KMS-11 (cell line): ENCODE measurements around the gene SDF2.

Source experiments
- H2AFZ ChIP-seq: fragments of 200-600 bp; sonication (generic); 2 replicates; pipeline ENCODE4 v1.6.1; 2016; ENCODE audit warnings: antibody characterized with exemption, mixed run types, low read depth
- H3K27ac ChIP-seq: fragments of 200-600 bp; sonication (generic); 2 replicates; pipeline ENCODE4 v1.6.1; 2016; ENCODE audit warnings: mild to moderate bottlenecking, mixed run types
- H3K27me3 ChIP-seq: fragments of 200-600 bp; sonication (generic); 2 replicates; pipeline ENCODE4 v1.6.1; 2017; ENCODE audit warnings: mild to moderate bottlenecking, low read depth, mixed run types, moderate library complexity; ENCODE audit not compliant: insufficient read depth
- H3K36me3 ChIP-seq: fragments of 200-600 bp; sonication (generic); 2 replicates; pipeline ENCODE4 v1.6.1; 2017; ENCODE audit warnings: mild to moderate bottlenecking, mixed run types; ENCODE audit not compliant: insufficient read depth
- H3K4me1 ChIP-seq: fragments of 200-600 bp; sonication (generic); 2 replicates; pipeline ENCODE4 v1.6.1; 2016; ENCODE audit warnings: mild to moderate bottlenecking, low read depth, mixed run types; ENCODE audit not compliant: poor library complexity, severe bottlenecking
- H3K4me2 ChIP-seq: fragments of 200-600 bp; sonication (generic); 2 replicates; pipeline ENCODE4 v1.7.0; 2016; ENCODE audit warnings: mild to moderate bottlenecking, mixed run types
- H3K4me3 ChIP-seq: fragments of 200-600 bp; sonication (generic); IDR thresholded peaks from 2 replicates; pipeline ENCODE4 v1.6.1; 2017; ENCODE audit warnings: low read depth, low read length, mixed read lengths; ENCODE audit not compliant: insufficient read depth
- H3K79me2 ChIP-seq: fragments of 200-600 bp; sonication (generic); 2 replicates; pipeline ENCODE4 v1.6.1; 2016; ENCODE audit warnings: low read depth, mixed run types; ENCODE audit not compliant: insufficient read depth
- H3K9ac ChIP-seq: fragments of 200-600 bp; sonication (generic); 2 replicates; pipeline ENCODE4 v1.6.1; 2016; ENCODE audit warnings: mild to moderate bottlenecking, mixed run types
- H4K20me1 ChIP-seq: fragments of 200-600 bp; sonication (generic); 2 replicates; pipeline ENCODE4 v1.6.1; 2016; ENCODE audit warnings: mild to moderate bottlenecking, mixed run types; ENCODE audit not compliant: insufficient read depth
- TF ChIP-seq, protein P1 (sequence below): fragments of 200-600 bp; sonication (generic); conservative IDR thresholded peaks from 2 replicates; pipeline ENCODE4 v1.6.1; 2017; ENCODE audit warnings: low read depth, mild to moderate bottlenecking, antibody characterized with exemption, low read length, moderate library complexity, mixed read lengths

Gene SDF2

DNA sequence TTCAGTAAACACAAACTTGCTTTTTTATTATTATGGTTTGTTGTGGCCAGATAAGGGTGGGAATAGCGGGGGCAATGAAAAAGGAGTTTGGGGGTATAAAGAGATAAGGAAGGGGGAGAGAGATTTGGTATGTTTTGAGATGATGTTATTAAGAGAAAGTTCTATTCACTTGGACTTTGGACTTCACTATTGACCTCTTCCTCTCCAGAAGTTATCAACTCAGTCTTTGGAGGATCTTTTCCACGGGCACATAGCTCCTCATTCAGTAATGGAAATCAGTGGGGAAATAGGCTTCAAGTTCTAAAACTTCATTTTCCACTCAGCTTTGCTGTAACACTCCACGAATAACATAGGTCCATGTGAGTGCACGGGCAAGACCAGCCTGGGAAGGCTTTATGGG is 26.8 kb upstream of the SDF2 start:
- no peak overlapping the region for H3K27ac ChIP-seq
- H3K36me3 ChIP-seq: peaks cover 41% of the 10 kb centered on the region; the same call in 1 of the 2 replicates
- no peak overlapping the region for H2AFZ ChIP-seq
- no peak overlapping the region for H3K9ac ChIP-seq
- H3K4me3 ChIP-seq: no peak overlapping the region
- H4K20me1 ChIP-seq: no peaks in the 10 kb centered on the region
- TF ChIP-seq, protein P1, sequence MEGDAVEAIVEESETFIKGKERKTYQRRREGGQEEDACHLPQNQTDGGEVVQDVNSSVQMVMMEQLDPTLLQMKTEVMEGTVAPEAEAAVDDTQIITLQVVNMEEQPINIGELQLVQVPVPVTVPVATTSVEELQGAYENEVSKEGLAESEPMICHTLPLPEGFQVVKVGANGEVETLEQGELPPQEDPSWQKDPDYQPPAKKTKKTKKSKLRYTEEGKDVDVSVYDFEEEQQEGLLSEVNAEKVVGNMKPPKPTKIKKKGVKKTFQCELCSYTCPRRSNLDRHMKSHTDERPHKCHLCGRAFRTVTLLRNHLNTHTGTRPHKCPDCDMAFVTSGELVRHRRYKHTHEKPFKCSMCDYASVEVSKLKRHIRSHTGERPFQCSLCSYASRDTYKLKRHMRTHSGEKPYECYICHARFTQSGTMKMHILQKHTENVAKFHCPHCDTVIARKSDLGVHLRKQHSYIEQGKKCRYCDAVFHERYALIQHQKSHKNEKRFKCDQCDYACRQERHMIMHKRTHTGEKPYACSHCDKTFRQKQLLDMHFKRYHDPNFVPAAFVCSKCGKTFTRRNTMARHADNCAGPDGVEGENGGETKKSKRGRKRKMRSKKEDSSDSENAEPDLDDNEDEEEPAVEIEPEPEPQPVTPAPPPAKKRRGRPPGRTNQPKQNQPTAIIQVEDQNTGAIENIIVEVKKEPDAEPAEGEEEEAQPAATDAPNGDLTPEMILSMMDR: no peak
- no peaks in the 10 kb centered on the region for H3K79me2 ChIP-seq
- H3K4me1 ChIP-seq: no peaks in the 10 kb centered on the region
- no peak overlapping the region for H3K4me2 ChIP-seq
- no peaks in the 10 kb centered on the region for H3K27me3 ChIP-seq

DNA sequence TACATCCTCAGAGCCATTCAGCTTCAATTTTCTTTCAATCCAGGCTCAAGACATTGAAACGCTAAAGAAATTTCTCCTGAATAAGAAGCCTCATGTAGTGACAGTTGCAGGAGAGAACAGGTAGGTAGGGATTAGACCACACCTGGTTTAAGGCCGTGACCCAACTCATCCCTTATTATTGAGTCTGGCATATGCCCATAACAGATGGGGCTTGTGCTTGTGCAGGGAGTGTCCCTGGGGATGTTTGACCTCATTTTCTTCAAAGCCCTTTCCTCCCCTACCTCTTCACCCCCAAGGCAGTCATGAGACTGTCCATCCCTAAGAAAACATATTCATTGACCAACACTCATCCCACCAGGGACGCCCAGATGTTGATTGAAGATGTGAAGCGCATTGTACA is 24.6 kb upstream of the SDF2 start:
- H3K4me2 ChIP-seq: no peak overlapping the region
- H4K20me1 ChIP-seq: no peaks in the 10 kb centered on the region
- no peak overlapping the region for H3K27ac ChIP-seq
- H3K79me2 ChIP-seq: no peaks in the 10 kb centered on the region
- H3K4me3 ChIP-seq: no peak overlapping the region
- H2AFZ ChIP-seq: no peak overlapping the region
- TF ChIP-seq, protein P1: no peak
- peaks cover 49% of the 10 kb centered on the region; the same call in 1 of the 2 replicates for H3K36me3 ChIP-seq
- no peaks in the 10 kb centered on the region for H3K4me1 ChIP-seq
- H3K27me3 ChIP-seq: no peaks in the 10 kb centered on the region
- no peak overlapping the region for H3K9ac ChIP-seq

DNA sequence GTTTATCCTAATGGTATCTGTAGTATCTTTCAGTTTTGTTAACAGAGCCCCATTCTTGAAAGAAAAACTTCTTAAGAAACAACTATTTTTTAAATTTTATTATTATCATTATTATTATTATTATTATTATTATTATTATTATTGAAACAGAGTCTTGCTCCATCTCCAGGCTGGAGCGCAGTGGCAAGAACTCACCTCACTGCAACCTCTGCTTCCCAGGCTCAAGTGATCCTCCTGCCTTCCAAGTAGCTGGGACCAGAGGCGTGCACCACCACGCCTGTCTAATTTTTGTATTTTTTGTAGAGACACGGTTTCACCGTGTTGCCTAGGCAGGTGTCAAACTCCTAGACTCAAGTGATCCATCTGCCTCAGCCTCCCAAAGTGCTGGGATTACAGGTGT is 23.7 kb upstream of the SDF2 start:
- no peak overlapping the region for H3K4me3 ChIP-seq
- H4K20me1 ChIP-seq: no peaks in the 10 kb centered on the region
- H3K36me3 ChIP-seq: peaks cover 42% of the 10 kb centered on the region; the same call in 1 of the 2 replicates
- no peaks in the 10 kb centered on the region for H3K4me1 ChIP-seq
- H3K27me3 ChIP-seq: no peaks in the 10 kb centered on the region
- no peak overlapping the region for H2AFZ ChIP-seq
- no peak overlapping the region for H3K4me2 ChIP-seq
- H3K9ac ChIP-seq: no peak overlapping the region
- H3K27ac ChIP-seq: no peak overlapping the region
- TF ChIP-seq, protein P1: no peak
- no peaks in the 10 kb centered on the region for H3K79me2 ChIP-seq

DNA sequence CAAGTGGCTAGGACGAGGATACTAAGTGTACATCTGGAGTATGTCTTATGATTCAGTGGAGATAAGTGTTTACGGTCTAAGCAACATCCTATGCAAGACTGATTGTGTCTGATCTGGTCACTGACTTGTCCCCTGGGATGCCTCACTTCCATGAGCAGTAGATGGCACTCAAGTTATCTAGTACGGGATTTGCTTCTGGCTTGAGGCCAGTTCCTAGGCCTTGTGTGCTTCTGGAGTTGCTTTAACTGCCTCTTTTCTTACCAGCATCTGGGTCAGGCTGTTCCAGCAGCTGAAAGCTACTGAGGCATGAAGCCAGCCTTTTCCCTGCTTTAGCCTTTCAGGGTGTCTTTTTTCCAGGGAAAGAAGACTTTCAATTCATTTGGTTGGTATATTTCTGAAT is 23.3 kb upstream of the SDF2 start:
- H3K36me3 ChIP-seq: peaks cover 39% of the 10 kb centered on the region; the same call in 1 of the 2 replicates
- no peaks in the 10 kb centered on the region for H3K27me3 ChIP-seq
- no peak overlapping the region for H3K4me2 ChIP-seq
- no peak overlapping the region for H3K27ac ChIP-seq
- no peaks in the 10 kb centered on the region for H3K79me2 ChIP-seq
- TF ChIP-seq, protein P1: no peak
- H3K4me1 ChIP-seq: no peaks in the 10 kb centered on the region
- H3K9ac ChIP-seq: no peak overlapping the region
- no peak overlapping the region for H3K4me3 ChIP-seq
- H2AFZ ChIP-seq: no peak overlapping the region
- H4K20me1 ChIP-seq: no peaks in the 10 kb centered on the region
